Endothelial cell of umbilical vein (primary cell): ENCODE results near the gene BUB1.

Experiments used
- MYC ChIP-seq: IDR thresholded peaks from one replicate; pipeline ENCODE4 v1.6.1; 2011; ENCODE audit warnings: mild to moderate bottlenecking, low read depth, low read length
- POLR2AphosphoS5 ChIP-seq: IDR thresholded peaks from 2 replicates; pipeline ENCODE4 v1.6.1; 2012; ENCODE audit warnings: low read depth, mild to moderate bottlenecking, control low read depth, low read length, moderate library complexity; ENCODE audit not compliant: insufficient read depth
- TF ChIP-seq, protein P1 (sequence below), 2 donors: IDR thresholded peaks; 1 replicate in 1 of 2; 2 replicates in 1 of 2; pipeline ENCODE4 v1.5.1; 2011; ENCODE audit warnings: low read length in 2 of 2, mild to moderate bottlenecking in 2 of 2, moderate library complexity in 2 of 2, control low read depth in 1 of 2, inconsistent platforms in 1 of 2, low read depth in 1 of 2; ENCODE audit not compliant: insufficient read depth in 1 of 2; ENCODE audit errors: extremely low read depth in 1 of 2

DNA sequence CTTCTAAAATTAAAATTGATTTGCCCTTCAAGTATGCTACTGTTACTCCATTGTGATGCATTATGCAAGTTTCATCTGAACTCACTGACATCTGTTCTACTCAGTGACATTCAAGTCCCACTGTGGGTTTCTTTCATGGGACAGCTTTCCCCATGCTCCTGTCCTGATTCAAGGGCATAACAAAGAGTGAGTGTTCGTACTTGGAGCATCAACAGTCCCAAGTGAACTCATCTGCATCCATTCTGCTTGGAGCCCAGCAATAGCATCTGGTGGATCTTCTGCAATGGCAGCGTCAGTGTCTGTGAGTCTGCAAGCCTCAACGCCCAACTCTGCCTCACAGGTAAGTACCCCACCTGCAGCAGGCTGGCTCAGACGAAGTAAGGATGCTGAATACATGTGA, 27.5 kb downstream of the BUB1 start:
- no peak for TF ChIP-seq POLR2AphosphoS5
- TF ChIP-seq, protein P1, sequence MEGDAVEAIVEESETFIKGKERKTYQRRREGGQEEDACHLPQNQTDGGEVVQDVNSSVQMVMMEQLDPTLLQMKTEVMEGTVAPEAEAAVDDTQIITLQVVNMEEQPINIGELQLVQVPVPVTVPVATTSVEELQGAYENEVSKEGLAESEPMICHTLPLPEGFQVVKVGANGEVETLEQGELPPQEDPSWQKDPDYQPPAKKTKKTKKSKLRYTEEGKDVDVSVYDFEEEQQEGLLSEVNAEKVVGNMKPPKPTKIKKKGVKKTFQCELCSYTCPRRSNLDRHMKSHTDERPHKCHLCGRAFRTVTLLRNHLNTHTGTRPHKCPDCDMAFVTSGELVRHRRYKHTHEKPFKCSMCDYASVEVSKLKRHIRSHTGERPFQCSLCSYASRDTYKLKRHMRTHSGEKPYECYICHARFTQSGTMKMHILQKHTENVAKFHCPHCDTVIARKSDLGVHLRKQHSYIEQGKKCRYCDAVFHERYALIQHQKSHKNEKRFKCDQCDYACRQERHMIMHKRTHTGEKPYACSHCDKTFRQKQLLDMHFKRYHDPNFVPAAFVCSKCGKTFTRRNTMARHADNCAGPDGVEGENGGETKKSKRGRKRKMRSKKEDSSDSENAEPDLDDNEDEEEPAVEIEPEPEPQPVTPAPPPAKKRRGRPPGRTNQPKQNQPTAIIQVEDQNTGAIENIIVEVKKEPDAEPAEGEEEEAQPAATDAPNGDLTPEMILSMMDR (IDR thresholded peaks at IDR 0.05; ENCODE audit: extremely low read depth in 1 of 2, insufficient read depth in 1 of 2, low read depth in 1 of 2, low read length in 2 of 2): no peak
- TF ChIP-seq MYC: no peak
